Umbilical cord (tissue), 2 donors: ENCODE measurements around the gene BDH1. TPM values are rescaled to one million over a fixed set of nuclear protein-coding genes. Genes with fewer than 3 reads are reported as not detected.
"Not testable (repeated sequence)": the region's sequence is repeated elsewhere in the genome, so short reads cannot be mapped to it uniquely, and the experiment has no call there.

Experiments used
- DNase-seq: peaks from one replicate; pipeline ENCODE4 v3.0.0-alpha.2; 2015; ENCODE audit warnings: low spot score
- total RNA-seq: library from RNA; depleted of rRNA; stranded (reverse); fragments of >200 nt; gene quantifications from one replicate; pipeline ENCODE4 v1.2.3, GENCODE V29; 2014; ENCODE audit warnings: low replicate concordance; ENCODE audit not compliant: insufficient read depth

BDH1 gene
- total RNA-seq, 1 donor from 2014 or later, result 7.2 TPM

DNA sequence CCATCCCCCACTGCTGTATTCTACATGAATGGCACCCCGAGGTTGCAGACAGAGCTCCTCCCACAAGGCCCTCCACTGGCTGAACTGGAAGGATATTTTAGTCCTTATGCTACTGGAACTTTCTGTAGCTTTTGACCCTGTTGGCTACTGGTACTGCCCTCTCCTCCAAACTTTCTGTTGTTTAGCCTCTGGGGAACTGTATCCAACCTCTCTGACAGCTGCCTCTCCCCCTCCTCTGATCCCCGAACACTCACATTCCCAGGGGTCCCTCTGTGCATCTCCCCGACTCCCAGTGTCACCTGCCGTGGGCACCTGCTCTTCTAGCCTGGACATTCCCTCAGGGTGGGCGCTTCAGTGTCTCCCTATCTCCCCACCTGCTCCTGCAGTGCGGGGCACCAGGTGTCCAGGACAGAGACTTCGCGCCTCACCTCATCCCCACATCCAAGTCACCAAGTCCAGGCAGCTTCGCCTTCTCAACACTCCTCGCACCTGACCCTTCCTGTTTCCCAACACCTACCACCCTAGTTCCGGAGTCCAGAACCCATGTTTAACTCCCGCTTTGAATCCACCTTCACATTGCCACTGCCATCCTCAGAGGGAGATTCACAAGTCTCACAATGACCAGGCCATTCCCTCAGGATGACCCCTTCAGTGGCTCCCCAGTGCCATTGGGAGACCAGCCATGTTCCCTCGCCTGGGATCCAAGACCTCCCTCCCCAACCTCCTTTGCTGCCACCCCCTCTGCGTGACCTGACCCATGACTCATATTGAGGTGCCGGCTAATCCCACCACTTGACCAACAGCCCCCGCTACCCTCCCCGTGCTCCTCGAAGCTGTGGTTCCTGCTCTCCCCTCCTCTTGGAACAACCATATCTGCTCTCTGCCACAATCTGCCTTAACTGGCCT lies 34.2 kb downstream of the BDH1 start:
- no peak for DNase-seq

DNA sequence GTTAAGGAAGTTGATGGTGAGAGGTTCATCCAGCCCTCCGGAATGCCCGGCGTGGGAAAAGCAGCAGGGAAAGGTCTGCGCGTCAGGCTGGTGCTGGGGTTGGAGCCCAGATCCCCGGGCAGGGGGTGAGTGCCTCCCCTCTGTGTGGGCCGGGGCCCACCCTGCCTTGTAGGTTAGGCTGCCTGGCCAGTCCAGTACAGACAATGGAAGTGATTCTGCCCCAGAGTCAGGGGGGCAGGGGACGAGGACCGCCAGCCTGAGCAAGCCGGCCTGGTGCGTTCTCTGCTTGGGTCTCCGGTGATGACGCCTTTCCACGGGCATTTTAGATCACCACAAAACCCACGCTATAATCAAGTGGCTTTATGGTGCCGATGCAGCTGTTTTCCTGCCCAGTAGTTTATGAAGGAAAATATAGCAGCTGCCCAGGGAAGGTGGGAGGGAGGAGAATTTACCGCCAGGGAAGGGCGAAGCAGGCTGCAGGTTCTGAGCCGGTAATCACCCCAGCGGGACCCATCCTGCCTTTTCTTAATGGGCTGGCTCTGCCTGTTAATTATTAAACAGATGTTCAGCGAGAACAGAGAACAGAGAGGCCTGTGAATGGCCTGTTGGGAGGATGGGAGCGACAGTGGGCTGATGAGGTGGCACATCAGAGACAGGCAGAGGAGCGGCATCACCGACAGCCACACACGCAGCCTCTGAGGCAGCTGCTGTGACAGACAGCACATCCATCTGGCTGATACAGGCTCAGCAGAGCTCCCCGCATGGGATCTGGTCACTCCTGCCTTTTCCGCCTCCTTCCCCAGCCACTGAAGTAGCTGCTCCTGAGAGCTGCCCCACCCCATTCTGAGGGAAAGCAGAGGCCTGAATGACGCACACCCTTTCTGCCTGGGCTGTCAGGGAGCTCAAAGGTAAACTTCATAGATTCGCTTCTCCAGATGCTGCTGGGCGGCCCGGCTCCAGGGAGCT lies 35.2 kb downstream of the BDH1 start:
- DNase-seq, result peak; percentile 92

DNA sequence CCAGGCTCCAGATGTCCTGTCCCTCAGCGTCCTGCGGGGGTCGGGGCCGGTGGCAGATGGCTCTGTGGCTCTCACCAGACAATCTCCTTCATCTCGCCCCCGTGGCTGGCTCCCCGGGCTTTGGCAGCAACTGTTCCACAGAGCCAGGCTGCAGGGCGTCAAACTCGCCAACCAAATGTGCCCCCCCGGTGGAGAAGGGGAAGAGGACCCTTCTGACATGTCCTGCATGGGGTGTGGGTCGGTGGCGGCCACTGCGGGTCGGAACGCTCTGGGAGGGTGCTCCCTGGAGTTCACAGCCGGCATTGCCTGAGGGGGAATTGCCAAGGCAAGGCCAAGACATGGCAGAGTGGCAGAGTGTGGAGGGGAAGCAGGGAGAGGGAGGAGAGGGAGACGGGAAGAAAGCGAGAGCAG lies 36.0 kb downstream of the BDH1 start:
- no peak for DNase-seq

DNA sequence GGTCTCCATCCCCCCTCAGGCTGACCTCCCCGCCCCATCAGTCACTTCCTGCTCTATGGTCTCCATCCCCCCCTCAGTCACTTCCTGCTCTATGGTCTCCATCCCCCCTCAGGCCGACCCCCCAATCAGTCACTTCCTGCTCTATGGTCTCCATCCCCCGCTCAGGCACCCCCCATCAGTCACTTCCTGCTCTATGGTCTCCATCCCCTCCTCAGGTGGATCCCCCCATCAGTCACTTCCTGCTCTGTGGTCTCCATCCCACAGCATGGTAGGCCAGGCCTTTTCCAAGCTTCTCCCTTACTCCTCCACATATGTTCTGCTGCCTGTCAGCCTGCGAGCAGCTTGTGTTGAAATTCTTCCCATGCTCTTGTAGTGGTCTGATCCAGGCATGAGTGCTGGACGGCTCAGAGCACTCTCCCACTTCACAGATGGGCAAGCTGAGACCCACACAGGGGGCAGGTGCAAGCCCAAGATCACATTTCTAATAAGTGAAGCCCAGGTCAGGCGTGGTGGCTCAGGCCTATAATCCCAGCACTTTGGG lies 36.8 kb downstream of the BDH1 start:
- no peak for DNase-seq

DNA sequence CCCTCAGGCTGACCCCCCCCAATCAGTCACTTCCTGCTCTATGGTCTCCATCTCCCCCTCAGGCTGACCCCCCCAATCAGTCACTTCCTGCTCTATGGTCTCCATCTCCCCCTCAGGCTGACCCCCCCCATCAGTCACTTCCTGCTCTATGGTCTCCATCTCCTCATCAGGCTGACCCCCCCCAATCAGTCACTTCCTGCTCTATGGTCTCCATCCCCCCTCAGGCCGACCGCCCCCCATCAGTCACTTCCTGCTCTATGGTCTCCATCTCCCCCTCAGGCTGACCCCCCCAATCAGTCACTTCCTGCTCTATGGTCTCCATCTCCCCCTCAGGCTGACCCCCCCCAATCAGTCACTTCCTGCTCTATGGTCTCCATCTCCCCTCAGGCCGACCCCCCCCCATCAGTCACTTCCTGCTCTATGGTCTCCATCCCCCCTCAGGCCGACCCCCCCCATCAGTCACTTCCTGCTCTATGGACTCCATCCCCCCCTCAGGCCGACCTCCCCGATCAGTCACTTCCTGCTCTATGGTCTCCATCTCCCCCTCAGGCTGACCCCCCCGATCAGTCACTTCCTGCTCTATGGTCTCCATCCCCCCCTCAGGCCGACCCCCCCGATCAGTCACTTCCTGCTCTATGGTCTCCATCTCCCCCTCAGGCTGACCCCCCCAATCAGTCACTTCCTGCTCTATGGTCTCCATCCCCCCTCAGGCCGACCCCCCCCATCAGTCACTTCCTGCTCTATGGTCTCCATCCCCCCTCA lies 37.7 kb downstream of the BDH1 start:
- DNase-seq, result not testable (repeated sequence)

DNA sequence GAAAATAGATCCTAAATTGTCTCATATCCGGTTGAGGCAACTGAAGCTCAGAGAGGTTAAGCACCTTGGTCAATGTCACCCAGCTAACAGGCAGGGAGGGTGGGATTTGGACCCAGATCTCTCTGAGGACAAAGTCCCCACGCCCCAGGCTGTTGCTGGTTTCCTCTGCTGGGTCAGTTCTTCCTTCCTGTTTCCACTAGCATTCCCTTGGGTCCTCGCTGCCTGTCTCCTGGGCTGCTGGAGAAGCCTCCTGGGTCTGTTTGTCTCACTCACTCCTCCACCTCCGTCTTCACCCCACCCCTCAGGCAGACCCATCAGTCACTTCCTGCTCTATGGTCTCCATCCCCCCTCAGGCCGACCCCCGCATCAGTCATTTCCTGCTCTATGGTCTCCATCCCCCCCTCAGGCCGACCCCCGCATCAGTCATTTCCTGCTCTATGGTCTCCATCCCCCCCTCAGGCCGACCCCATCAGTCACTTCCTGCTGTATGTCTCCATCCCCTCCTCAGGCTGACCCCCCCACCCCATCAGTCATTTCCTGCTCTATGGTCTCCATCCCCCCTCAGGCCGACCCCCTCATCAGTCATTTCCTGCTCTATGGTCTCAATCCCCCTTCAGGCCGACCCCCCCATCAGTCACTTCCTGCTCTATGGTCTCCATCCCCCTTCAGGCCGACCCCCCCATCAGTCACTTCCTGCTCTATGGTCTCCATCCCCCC lies 38.7 kb downstream of the BDH1 start:
- not testable (repeated sequence) for DNase-seq

DNA sequence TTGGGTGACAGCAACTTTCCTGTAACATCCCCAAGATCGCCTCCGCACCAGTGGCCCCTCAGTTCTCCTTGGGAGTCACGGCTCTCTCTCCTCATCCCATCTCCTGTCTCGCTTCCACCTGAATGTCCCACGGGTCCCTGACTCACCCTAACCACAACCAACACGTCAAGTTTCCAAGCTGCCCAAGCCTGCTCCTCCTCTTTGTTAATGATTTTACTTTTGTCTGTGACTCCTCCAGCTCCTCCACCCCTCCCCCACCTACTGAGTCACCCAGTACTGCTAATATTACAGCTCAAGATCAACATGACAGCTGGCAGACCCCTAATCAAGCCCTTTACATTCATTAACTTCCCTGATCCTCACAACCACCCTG lies 39.3 kb downstream of the BDH1 start:
- no peak for DNase-seq

DNA sequence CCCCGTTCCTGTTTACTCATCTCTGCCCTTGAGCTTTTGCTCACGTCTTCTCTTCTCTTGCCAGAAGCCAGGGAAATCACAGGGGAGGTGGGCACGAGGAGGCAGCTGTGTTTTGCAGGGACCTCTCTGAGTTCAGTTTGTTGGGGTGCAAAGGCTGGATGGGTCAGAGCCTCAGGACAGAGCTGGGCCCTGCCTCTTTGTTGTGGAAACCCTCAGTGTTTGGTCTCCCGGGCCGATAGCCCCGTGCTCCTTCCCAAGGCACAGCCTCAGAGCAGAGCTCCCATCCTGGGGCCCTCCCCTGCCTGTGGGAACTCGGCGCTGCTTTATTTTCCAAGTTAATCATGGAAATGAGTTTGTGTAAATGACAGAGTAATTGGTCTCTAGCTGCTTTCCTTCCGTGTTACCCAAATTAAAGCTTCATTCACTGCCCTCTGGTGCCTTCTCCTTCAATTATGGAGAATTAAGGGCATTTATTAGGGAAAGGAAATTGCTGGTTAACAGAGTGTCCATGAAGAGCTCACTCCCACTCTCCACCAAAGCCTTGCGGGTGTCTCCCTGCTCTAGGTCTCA lies 40.9 kb downstream of the BDH1 start:
- DNase-seq, result no peak

DNA sequence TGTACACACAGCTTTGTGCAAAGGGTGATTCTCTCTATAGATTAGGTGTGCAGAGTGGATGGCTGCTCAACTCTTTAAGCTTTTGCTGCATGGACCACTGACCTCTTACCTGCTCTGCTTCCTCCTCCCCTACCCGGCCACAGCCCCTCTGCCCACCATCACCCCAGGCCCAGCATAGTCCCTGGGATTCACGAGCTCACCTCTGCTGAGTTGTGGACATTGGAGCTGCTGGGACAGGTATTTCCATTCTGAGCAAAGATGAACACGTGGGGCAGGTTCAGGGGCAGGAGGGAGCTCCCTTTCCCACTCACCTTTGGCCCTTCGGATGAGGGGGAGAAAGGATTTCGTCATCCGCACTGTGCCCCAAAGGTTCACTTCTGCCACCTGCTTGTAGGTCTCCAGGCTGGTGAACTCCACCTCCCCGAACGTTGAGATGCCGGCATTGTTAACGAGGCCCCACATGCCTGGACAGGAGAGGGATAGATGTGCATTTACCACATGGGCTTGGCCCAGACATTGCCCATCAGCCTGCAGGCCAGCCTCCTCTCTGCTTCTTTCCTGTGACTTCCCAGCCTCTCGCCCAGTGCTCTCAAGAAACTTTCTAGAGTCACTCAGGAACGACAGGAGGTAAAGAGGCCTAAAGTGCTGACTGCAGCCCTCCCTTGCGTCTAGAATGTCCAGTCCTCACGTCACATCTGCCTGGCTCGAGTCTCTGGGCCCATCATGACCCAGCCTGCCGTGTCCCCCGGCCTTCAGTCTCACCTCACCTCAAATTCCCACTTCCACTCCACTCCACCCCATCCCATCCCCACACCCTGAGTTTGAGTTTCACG lies 41.6 kb downstream of the BDH1 start:
- DNase-seq, result no peak

DNA sequence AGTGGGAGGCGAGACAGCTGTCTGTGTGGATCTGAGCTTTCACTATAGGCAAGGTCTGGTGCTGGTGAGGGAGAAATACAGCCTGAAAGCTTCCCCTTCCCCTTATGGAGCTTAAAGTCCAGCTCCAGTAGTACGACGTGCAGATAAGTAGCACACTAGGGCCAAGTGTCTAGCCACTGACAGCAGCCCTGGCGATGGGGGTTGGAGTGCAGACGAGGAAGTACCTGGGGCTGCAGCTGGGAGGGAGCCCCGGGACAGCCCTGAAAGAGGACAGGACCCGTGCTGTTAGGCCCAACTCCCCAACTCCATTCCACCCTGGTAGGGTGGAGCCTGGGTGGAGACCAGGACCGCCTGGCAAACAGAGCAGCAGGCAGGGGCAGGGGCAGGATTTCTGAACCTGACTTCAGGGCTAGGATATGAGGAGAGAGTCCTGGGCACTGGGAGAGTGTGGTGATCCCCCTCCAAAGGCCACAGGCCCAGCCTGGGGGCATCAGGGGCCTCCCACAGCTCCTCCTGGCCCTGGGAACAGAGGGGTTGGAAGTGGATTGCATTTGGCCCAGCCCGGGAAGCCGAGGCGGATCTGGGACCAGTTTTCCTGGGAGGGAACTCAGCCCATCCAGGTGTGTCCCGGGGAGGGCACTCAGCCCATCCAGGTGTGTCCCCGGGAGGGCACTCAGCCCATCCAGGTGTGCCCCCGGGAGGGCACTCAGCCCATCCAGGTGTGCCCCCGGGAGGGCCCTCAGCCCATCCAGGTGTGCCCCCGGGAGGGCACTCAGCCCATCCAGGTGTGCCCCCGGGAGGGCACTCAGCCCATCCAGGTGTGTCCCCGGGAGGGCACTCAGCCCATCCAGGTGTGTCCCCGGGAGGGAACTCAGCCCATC lies 42.8 kb downstream of the BDH1 start:
- DNase-seq, result no peak

DNA sequence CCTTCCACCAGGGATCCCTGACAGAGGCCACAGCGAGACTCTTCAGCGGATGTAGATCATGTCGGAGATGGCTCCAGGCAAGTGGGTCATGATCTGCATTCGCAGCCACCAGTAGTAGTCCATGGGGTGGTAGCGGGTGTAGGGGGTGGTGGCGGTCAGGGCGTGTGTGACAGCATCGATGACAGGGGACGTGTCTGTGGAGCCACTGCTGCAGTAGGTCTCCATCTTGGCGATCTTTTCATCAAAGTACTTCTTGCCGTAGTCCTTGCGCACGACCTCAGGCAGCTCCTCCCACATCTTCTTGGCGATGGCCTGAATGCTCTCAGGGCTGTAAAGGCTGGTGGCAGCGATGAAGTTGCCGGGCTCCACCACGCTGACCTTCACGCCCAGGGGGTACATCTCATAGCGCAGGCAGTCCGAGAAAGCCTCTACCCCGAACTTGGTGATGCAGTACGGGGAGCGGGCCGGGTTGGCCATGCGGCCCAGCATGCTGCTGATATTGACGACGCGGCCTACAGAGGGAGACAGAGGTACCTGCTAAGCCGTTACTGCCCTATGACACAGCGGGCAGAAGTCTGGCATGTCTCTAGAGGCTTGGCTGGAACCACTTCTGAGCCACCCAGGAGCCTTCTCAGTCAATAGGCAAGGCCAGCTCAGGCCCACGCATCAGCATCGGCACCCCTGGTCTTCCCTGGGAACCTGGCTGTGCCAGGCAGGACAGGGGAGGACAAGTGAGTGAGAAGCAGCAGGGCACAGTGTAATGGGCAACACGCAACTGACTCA lies 43.7 kb downstream of the BDH1 start:
- DNase-seq, result no peak

DNA sequence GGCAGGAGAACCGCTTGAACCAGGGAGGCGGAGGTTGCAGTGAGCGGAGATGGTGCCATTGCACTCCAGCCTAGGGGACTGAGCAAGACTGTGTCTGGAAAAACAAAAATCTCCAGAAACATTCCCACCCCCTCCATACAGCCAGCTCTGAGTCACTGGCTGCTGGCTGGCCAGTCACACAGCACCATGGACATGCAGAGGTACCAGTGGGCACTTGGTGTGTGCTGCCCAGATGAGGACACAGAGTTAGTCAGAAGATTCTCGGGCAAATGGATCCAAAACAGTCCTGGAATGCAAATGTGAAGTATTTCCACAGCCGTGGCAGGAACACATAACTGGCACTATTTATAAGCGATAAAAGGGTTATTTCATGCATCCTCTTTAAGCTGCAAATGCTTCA lies 44.6 kb downstream of the BDH1 start:
- DNase-seq, result no peak

DNA sequence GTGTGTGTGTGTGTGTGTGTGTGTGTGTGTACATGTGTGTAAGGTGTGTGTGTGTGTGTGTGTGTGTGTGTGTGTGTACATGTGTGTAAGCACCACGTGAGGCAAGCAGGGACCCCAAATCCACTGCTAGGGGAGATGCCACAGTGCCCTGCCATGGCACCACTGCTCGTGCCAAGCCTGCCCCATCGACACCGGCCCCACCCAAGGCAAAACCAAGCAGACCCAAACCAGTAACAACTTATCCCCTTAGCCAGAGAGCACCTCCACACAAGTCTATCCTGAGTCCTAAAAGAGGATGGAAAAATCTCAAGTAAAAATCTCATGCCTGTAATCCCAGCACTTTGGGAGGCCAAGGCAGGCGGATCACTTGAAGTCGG lies 45.1 kb downstream of the BDH1 start:
- no peak for DNase-seq

DNA sequence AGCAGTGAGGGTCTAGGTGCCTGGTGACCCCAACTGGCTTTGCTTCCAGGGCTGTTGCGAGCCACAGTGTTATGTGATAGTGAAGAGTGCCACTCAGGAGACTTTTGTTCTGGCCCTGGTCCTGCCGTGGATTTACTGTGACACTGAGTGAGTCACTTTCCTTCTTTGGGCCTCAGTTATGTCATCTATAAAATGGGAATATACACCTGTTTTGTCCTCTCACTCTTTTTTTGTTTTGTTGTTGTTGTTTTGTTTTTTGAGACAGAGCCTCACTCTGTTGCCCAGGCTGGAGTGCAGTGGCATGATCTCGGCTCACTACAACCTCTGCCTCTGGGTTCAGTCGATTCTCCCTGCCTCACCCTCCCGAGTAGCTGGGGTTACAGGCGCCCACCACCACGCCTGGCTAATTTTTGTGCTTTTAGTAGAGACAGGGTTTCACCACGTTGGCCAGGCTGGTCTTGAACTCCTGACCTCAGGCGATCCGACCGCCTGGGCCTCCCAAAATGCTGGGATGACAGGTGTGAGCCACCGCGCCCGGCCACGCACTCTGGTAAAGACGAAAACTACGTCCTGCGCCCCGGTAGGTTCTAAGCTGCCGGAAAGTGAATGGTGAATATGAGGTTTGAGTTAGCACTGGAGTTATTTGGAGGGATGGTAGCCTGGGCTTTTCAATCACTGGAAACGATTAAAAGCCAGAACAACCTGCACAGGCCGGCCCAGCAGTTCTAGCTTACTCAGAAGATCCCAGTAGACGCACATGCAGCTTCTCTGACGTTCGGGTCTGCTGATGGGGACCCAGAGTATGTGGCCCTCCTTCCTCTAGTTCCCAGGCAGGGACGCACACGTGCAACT lies 46.6 kb downstream of the BDH1 start:
- no peak for DNase-seq

DNA sequence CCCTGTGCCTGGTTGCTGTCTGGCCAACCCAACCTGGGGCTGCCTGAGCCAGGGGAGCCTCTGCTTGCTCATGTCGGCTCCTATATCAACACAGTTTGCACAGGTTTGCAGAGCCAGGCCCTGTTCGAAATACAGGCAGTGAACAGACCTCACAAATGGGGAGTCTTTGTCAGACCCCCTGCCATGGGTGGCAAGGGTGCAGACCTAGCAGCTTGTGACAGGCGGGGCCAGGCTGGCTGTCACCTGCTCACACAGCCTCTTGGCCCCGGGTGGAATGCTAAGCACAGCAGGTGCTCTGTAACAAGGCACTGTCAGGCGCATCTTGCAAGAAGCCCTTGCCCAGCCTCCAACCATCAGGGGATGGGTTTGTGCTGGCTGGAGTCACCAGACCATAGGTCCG lies 47.3 kb downstream of the BDH1 start:
- no peak for DNase-seq

DNA sequence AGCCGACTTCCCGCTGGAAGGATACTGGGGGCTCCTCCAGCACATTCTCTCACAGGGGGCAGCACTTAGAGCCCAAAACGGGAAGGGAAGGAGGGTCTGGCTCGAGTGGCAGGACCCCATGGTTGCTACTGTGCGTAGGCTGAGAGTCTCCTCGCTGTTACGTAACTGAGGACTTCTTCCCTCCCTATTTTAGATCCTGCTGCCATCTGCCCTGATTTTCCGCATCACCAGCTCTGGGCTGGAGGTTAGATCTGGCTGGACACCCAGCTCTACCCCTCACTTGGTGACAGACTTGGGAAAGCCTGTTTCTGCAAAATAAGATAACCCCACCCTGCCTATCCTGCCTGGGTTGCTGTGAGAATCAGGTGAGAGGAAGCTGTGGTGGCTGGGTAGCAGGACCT lies 47.7 kb downstream of the BDH1 start:
- DNase-seq, result no peak

DNA sequence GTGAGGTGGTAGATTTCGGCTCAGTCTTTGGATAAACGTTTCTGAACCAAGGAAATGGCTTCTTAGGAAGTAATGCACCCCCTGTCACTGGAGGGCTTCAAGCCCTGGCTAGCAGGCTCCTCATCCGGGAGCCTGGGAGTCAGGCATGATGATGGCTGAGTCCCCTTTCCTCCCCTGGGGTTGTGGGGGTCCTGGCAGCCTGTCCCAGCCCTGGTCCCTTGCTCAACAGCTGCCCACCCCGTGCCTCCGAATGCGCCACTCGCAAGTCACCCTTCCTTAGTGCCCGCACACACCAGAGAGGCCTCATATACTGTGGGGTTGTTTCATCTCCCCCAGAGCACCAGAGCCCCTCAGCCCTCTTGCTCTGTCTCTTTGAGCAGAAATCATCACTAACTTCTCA lies 48.2 kb downstream of the BDH1 start:
- DNase-seq, result no peak
